Activated T-helper 2 cell treated with anti-CD3 and anti-CD28 coated beads, Interferon-gamma antibody, Interleukin-2, Interleukin-4, amounts not matched to agents 10 μg/mL and 5 μg/mL and 100 μg/mL, durations not matched to agents 14 hours and 24 hours and 36 hours (primary cell): ENCODE results near the gene SURF6. TPM values are rescaled to one million over a fixed set of nuclear protein-coding genes. Genes with fewer than 3 reads are reported as not detected.

Source experiments
- DNase-seq: peaks from one replicate; pipeline ENCODE4 v3.0.0; 2021; ENCODE audit warnings: low spot score
- H3K27ac Mint-ChIP-seq: one replicate; pipeline ENCODE4 v1.8.0; 2021; ENCODE audit warnings: mixed read lengths
- H3K27me3 Mint-ChIP-seq: one replicate; pipeline ENCODE4 v1.8.0; 2021; ENCODE audit warnings: low read depth, mixed read lengths
- H3K36me3 Mint-ChIP-seq: one replicate; pipeline ENCODE4 v1.8.0; 2021; ENCODE audit warnings: low read depth, mixed read lengths
- H3K4me1 Mint-ChIP-seq: one replicate; pipeline ENCODE4 v1.8.0; 2021; ENCODE audit warnings: low read depth, mixed read lengths
- H3K4me3 Mint-ChIP-seq: one replicate; pipeline ENCODE4 v1.8.0; 2021; ENCODE audit warnings: low read depth, mild to moderate bottlenecking, moderate library complexity, mixed read lengths
- H3K9me3 Mint-ChIP-seq: one replicate; pipeline ENCODE4 v1.8.0; 2021; ENCODE audit warnings: mixed read lengths
- intact Hi-C: fragments of 100-400 bp; cut with micrococcal nuclease; formaldehyde crosslinking; loops from one replicate; pipeline ENCODE4 v1.15.1; 2023
- total RNA-seq: library from RNA; stranded (reverse); gene quantifications from 2 replicates; pipeline ENCODE4 v1.2.3, GENCODE V29; 2022

The SURF6 gene
- total RNA-seq, 1 donor from 2014 or later: 24.4 TPM

- Mint-ChIP-seq H3K4me3 (peak overlapping the region; percentile 98), H3K27ac (peak overlapping the region; percentile 96), H3K27me3 (no peaks in the 10 kb centered on the region), H3K9me3 (no peaks in the 10 kb centered on the region), H3K36me3 (peaks cover 74% of the 10 kb centered on the region), H3K4me1 (peaks cover 38% of the 10 kb centered on the region)
- DNase-seq: no peak
- intact Hi-C loops: loop anchor here (5.0 kb wide), 1 partner anchor 67 kb away; the partner anchor contains the start of gene REXO4
Measured at GRCh38 chr9:133349965-133350616, 14.1 kb upstream of the SURF6 start.

- Mint-ChIP-seq H3K9me3 (no peaks in the 10 kb centered on the region), H3K4me3 (peak overlapping the region; percentile 98), H3K27ac (peak overlapping the region; percentile 96), H3K36me3 (peaks cover 82% of the 10 kb centered on the region), H3K4me1 (peaks cover 34% of the 10 kb centered on the region), H3K27me3 (no peaks in the 10 kb centered on the region)
- no peak for DNase-seq
- intact Hi-C loops: loop anchor here (1.0 to 5.0 kb wide), 5 partner anchors 7 to 68 kb away; partner anchors contain the start of genes REXO4, STKLD1, SURF1 and SURF2
Measured at GRCh38 chr9:133348718-133349573, 13.0 kb upstream of the SURF6 start.

GRCh38 chr9:133347985-133348717, 12.2 kb upstream of the SURF6 start, which contains the start of the genes MED22 and RPL7A:
TSS of gene MED22 (minus strand) at chr9:133348131. CDS start at chr9:133346662, 1,469 bp downstream.
TSS of gene RPL7A (plus strand) at chr9:133348218. CDS start at chr9:133348244, 26 bp downstream.
- Mint-ChIP-seq H3K4me3 (peak within 1 kb of the TSS; percentile 98), H3K27ac (peak within 1 kb of the TSS; percentile 96), H3K4me1 (peaks cover 33% of the 10 kb centered on the region), H3K27me3 (no peaks in the 10 kb centered on the region), H3K9me3 (no peaks in the 10 kb centered on the region), H3K36me3 (peaks cover 83% of the 10 kb centered on the region)
- DNase-seq: peak; percentile 91
- intact Hi-C loops: loop anchor here (1.0 to 5.0 kb wide), 5 partner anchors 8 to 69 kb away; partner anchors contain the start of genes REXO4, STKLD1, SURF1 and SURF2

GRCh38 chr9:133347515-133347984, 11.6 kb upstream of the SURF6 start:
- Mint-ChIP-seq H3K4me1 (peaks cover 30% of the 10 kb centered on the region), H3K36me3 (peaks cover 79% of the 10 kb centered on the region), H3K4me3 (peak overlapping the region; percentile 98), H3K27me3 (no peaks in the 10 kb centered on the region), H3K27ac (peak overlapping the region; percentile 96), H3K9me3 (no peaks in the 10 kb centered on the region)
- intact Hi-C loops: loop anchor here (5.0 kb wide), 1 partner anchor 70 kb away; the partner anchor contains the start of gene REXO4
- DNase-seq: peak; percentile 43

GRCh38 chr9:133346021-133346785, 10.2 kb upstream of the SURF6 start:
- Mint-ChIP-seq H3K27me3 (no peaks in the 10 kb centered on the region), H3K27ac (peak overlapping the region; percentile 87), H3K4me3 (peak overlapping the region; percentile 97), H3K9me3 (no peaks in the 10 kb centered on the region), H3K4me1 (peaks cover 28% of the 10 kb centered on the region), H3K36me3 (peaks cover 77% of the 10 kb centered on the region)
- DNase-seq: no peak
- intact Hi-C loops: loop anchor here (5.0 kb wide), 1 partner anchor 71 kb away; the partner anchor contains the start of gene REXO4

GRCh38 chr9:133345596-133345995, 9.6 kb upstream of the SURF6 start:
- H3K9me3 Mint-ChIP-seq: no peaks in the 10 kb centered on the region

GRCh38 chr9:133344979-133345378, 9.0 kb upstream of the SURF6 start:
- no peak for DNase-seq
- intact Hi-C loops: loop anchor here (5.0 kb wide), 1 partner anchor 72 kb away; the partner anchor contains the start of gene REXO4
- Mint-ChIP-seq H3K4me3 (no peak overlapping the region), H3K9me3 (no peaks in the 10 kb centered on the region), H3K27ac (no peak overlapping the region), H3K27me3 (no peaks in the 10 kb centered on the region), H3K36me3 (peaks cover 77% of the 10 kb centered on the region), H3K4me1 (peaks cover 31% of the 10 kb centered on the region)

More at GRCh38 chr9:133345596-133345995, 9.6 kb upstream of the SURF6 start:
- intact Hi-C loops: loop anchor here (5.0 kb wide), 1 partner anchor 72 kb away; the partner anchor contains the start of gene REXO4
- Mint-ChIP-seq H3K4me3 (peak overlapping the region; percentile 39), H3K27me3 (no peaks in the 10 kb centered on the region), H3K27ac (no peak overlapping the region), H3K4me1 (peaks cover 30% of the 10 kb centered on the region), H3K36me3 (peaks cover 77% of the 10 kb centered on the region)
- DNase-seq: no peak

GRCh38 chr9:133344071-133344470, 8.1 kb upstream of the SURF6 start:
- no peak for DNase-seq
- H3K4me1 Mint-ChIP-seq: peaks cover 23% of the 10 kb centered on the region
- H3K27me3 Mint-ChIP-seq: no peaks in the 10 kb centered on the region
- H3K4me3 Mint-ChIP-seq: no peak overlapping the region
- H3K9me3 Mint-ChIP-seq: no peaks in the 10 kb centered on the region
- intact Hi-C loops: no loop called here
- H3K27ac Mint-ChIP-seq: no peak overlapping the region
- H3K36me3 Mint-ChIP-seq: peaks cover 77% of the 10 kb centered on the region

- no peaks in the 10 kb centered on the region for H3K9me3 Mint-ChIP-seq
- H3K27me3 Mint-ChIP-seq: no peaks in the 10 kb centered on the region
- H3K4me1 Mint-ChIP-seq: peaks cover 17% of the 10 kb centered on the region
- no peak overlapping the region for H3K27ac Mint-ChIP-seq
- DNase-seq: no peak
- no peak overlapping the region for H3K4me3 Mint-ChIP-seq
- H3K36me3 Mint-ChIP-seq: peaks cover 72% of the 10 kb centered on the region
- intact Hi-C loops: no loop called here
Measured at GRCh38 chr9:133342570-133342969, 6.6 kb upstream of the SURF6 start.

GRCh38 chr9:133342069-133342406, 6.0 kb upstream of the SURF6 start:
- no peaks in the 10 kb centered on the region for H3K9me3 Mint-ChIP-seq
- intact Hi-C loops: no loop called here
- H3K27ac Mint-ChIP-seq: no peak overlapping the region
- H3K4me3 Mint-ChIP-seq: no peak overlapping the region
- no peak for DNase-seq
- no peaks in the 10 kb centered on the region for H3K27me3 Mint-ChIP-seq
- peaks cover 16% of the 10 kb centered on the region for H3K4me1 Mint-ChIP-seq
- H3K36me3 Mint-ChIP-seq: peaks cover 70% of the 10 kb centered on the region

GRCh38 chr9:133341369-133342068, 5.5 kb upstream of the SURF6 start:
- Mint-ChIP-seq H3K4me3 (no peak overlapping the region), H3K27me3 (no peaks in the 10 kb centered on the region), H3K9me3 (no peaks in the 10 kb centered on the region), H3K27ac (no peak overlapping the region), H3K4me1 (peaks cover 11% of the 10 kb centered on the region), H3K36me3 (peaks cover 65% of the 10 kb centered on the region)
- intact Hi-C loops: no loop called here
- no peak for DNase-seq
